ENCODE data around the gene PTPN14. TPM values are rescaled to one million over a fixed set of nuclear protein-coding genes. Genes with fewer than 3 reads are reported as not detected.

PTPN14 gene
- total and polyA plus RNA-seq, 2 of the 4 experiments (the other 2 are of a cell fraction) = 21.5 to 31.7 TPM

DNA sequence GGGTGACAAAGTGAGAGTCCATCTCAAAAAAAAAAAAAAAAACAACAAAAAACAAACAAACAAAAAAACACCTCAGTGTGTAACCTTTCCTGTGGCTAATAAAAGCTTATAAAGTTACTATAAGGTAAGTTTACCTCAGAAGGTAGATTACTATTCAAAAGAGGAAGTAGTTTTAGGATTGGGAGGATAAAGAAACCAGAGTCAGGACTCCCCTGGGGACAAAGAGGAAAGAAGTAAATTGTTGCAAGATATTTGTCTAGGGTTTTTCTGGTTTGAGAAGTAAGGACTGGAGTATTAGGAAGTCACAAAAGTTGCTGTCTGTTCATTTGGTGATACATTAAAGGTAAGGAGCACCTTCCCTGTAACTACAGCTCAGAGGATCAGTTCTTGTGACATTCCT is 27.8 kb upstream of the PTPN14 start:
- DNase-seq (no peak), ATAC-seq (ENCODE audit: low read depth) (no peak)
- TF ChIP-seq POLR2A (IDR thresholded peaks at IDR 0.05; ENCODE audit: low read depth, low read length) = no peak
- no peak for TF ChIP-seq RAD21 (IDR thresholded peaks at IDR 0.05; ENCODE audit: low read length)
- no peak for TF ChIP-seq NFE2L2 (IDR thresholded peaks at IDR 0.05; ENCODE audit: low read depth, low read length)
- TF ChIP-seq, protein P1, sequence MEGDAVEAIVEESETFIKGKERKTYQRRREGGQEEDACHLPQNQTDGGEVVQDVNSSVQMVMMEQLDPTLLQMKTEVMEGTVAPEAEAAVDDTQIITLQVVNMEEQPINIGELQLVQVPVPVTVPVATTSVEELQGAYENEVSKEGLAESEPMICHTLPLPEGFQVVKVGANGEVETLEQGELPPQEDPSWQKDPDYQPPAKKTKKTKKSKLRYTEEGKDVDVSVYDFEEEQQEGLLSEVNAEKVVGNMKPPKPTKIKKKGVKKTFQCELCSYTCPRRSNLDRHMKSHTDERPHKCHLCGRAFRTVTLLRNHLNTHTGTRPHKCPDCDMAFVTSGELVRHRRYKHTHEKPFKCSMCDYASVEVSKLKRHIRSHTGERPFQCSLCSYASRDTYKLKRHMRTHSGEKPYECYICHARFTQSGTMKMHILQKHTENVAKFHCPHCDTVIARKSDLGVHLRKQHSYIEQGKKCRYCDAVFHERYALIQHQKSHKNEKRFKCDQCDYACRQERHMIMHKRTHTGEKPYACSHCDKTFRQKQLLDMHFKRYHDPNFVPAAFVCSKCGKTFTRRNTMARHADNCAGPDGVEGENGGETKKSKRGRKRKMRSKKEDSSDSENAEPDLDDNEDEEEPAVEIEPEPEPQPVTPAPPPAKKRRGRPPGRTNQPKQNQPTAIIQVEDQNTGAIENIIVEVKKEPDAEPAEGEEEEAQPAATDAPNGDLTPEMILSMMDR (conservative IDR thresholded peaks at IDR 0.05; ENCODE audit: low read depth, low read length) = no peak
- no peak for TF ChIP-seq RFX5 (IDR thresholded peaks at IDR 0.05; ENCODE audit: low read depth, low read length)
- no peak for TF ChIP-seq SMC3 (IDR thresholded peaks at IDR 0.05; ENCODE audit: low read depth, low read length)
- TF ChIP-seq RCOR1 (IDR thresholded peaks at IDR 0.05; ENCODE audit: insufficient replicate concordance, low read length) = no peak
- no peak for TF ChIP-seq CEBPB (IDR thresholded peaks at IDR 0.05; ENCODE audit: low read depth, low read length)
- TF ChIP-seq, protein P2, sequence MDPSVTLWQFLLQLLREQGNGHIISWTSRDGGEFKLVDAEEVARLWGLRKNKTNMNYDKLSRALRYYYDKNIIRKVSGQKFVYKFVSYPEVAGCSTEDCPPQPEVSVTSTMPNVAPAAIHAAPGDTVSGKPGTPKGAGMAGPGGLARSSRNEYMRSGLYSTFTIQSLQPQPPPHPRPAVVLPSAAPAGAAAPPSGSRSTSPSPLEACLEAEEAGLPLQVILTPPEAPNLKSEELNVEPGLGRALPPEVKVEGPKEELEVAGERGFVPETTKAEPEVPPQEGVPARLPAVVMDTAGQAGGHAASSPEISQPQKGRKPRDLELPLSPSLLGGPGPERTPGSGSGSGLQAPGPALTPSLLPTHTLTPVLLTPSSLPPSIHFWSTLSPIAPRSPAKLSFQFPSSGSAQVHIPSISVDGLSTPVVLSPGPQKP (IDR thresholded peaks at IDR 0.05; ENCODE audit: borderline replicate concordance, low read depth, low read length) = no peak
- TF ChIP-seq CHD1 (IDR thresholded peaks at IDR 0.05; ENCODE audit: low read depth, low read length) = no peak
- TF ChIP-seq MAZ (IDR thresholded peaks at IDR 0.05; ENCODE audit: borderline replicate concordance, low read depth, low read length) = no peak
- TF ChIP-seq MXI1 (IDR thresholded peaks at IDR 0.05; ENCODE audit: borderline replicate concordance, low read depth, low read length) = no peak
- TF ChIP-seq USF2 (IDR thresholded peaks at IDR 0.05; ENCODE audit: low read depth, low read length) = no peak
- TF ChIP-seq MAFK (IDR thresholded peaks at IDR 0.05; ENCODE audit: low read depth, low read length) = no peak
- no peak for TF ChIP-seq BHLHE40 (IDR thresholded peaks at IDR 0.05; ENCODE audit: low read depth, low read length)
- TF ChIP-seq FOS (IDR thresholded peaks at IDR 0.05; ENCODE audit: low read depth, low read length) = no peak
- Histone ChIP-seq H2BK120ac (ENCODE audit: low read depth, low read length) (no peak overlapping the region), H2BK5ac (ENCODE audit: low read depth, low read length, poor library complexity, severe bottlenecking) (no peak overlapping the region), H3K4me1 (ENCODE audit: control insufficient read depth, insufficient read depth, low read length) (peaks cover 2% of the 10 kb centered on the region; the same call in 1 of the 2 replicates), H3K79me1 (ENCODE audit: low read depth in 1 of 2, low read length in 2 of 2) (no peaks in the 10 kb centered on the region), H2BK15ac (ENCODE audit: low read depth, low read length) (peak overlapping the region; percentile 65; the same call in 1 of the 3 replicates), H4K20me1 (ENCODE audit: insufficient read depth, low read length) (no peaks in the 10 kb centered on the region), H3K18ac (ENCODE audit: low read depth, low read length) (no peak overlapping the region), H3K23ac (ENCODE audit: low read depth, low read length) (no peak overlapping the region), H3K9me1 (ENCODE audit: insufficient read depth, low read length) (peaks cover 2% of the 10 kb centered on the region; the same call in 1 of the 2 replicates), H3K14ac (replicated peaks; ENCODE audit: low read depth, low read length) (no peak overlapping the region), H3K36me3 (ENCODE audit: control insufficient read depth, insufficient read depth, low read length) (no peaks in the 10 kb centered on the region), H2AK5ac (ENCODE audit: low read depth, low read length) (no peak overlapping the region), H4K8ac (ENCODE audit: low read depth in 2 of 2, low read length in 2 of 2) (no peak overlapping the region), H4K5ac (ENCODE audit: low read depth, low read length) (no peak overlapping the region), H2BK20ac (ENCODE audit: low read depth, low read length) (no peak overlapping the region), H3K4me3 (ENCODE audit: insufficient read depth, low read depth, low read length) (no peak overlapping the region), H3K9me3 (ENCODE audit: control insufficient read depth, insufficient read depth, low read length) (peaks cover 11% of the 10 kb centered on the region), H2AFZ (replicated peaks; ENCODE audit: low read length, poor library complexity) (no peak overlapping the region), H3K56ac (ENCODE audit: extremely low read depth, insufficient read depth, low read length) (no peak overlapping the region), H4K91ac (ENCODE audit: insufficient read depth, low read depth, low read length) (no peak overlapping the region), H3K27me3 (ENCODE audit: control insufficient read depth, insufficient read depth, low read length) (no peaks in the 10 kb centered on the region), H3K27ac (ENCODE audit: insufficient read depth, low read length) (no peak overlapping the region), H2AK9ac (replicated peaks; ENCODE audit: low read depth, low read length, poor library complexity) (no peak overlapping the region), H3K4ac (ENCODE audit: low read depth, low read length) (no peak overlapping the region), H3K4me2 (ENCODE audit: low read depth, low read length) (no peak overlapping the region), H3K9ac (ENCODE audit: low read depth, low read length) (no peak overlapping the region)
- in situ Hi-C loops (cut with MboI; ENCODE audit: low sequenced_read_pairs) = no loop called here
- BruUV-seq (replicated peaks) = no TSS peak
- CTCF ChIA-PET = interaction anchor here (0.6 to 0.8 kb wide), 2 partner anchors 11 to 984 kb away, joined by 3 to 5 read pairs; no protein-coding TSS in a partner anchor
- intact Hi-C loops (cut with micrococcal nuclease) = no loop called here
- dilution Hi-C loops (cut with HindIII; ENCODE audit: low sequenced_read_pairs, unreplicated experiment) = no loop called here
- POLR2A ChIA-PET (ENCODE audit: unreplicated experiment) = no interaction called here

Data from IMR-90 (cell line).